Thyroid gland (tissue), 4 donors: ENCODE measurements around the gene CLINT1. TPM values are rescaled to one million over a fixed set of nuclear protein-coding genes. Genes with fewer than 3 reads are reported as not detected.

Experiments
- DNase-seq, 2 donors: peaks; one replicate each; pipeline ENCODE4 v3.0.0-alpha.2; 2019
- H3K27ac ChIP-seq, 3 donors: fragments of 200-600 bp; sonication (generic); 1 replicate in 2 of 3; 2 replicates in 1 of 3; pipeline ENCODE4 v1.5.1; 2016 to 2019; ENCODE audit warnings: mild to moderate bottlenecking in 1 of 3, moderate library complexity in 1 of 3
- H3K27me3 ChIP-seq: fragments of 200-600 bp; sonication (generic); one replicate; pipeline ENCODE4 v1.5.1; 2019
- H3K36me3 ChIP-seq, 2 donors: fragments of 200-600 bp; sonication (generic); one replicate each; pipeline ENCODE4 v1.5.1; 2016 to 2019
- H3K4me1 ChIP-seq, 2 donors: fragments of 200-600 bp; sonication (generic); one replicate each; pipeline ENCODE4 v1.5.1; 2017 to 2019
- H3K4me3 ChIP-seq, 3 donors: fragments of 200-600 bp; sonication (generic); replicated peaks in 1 of 3; 1 replicate in 2 of 3; 2 replicates in 1 of 3; pipeline ENCODE4 v1.5.1; 2016; ENCODE audit warnings: mild to moderate bottlenecking in 1 of 3
- H3K9me3 ChIP-seq: fragments of 200-600 bp; sonication (generic); one replicate; pipeline ENCODE4 v1.5.1; 2017
- CTCF ChIP-seq, 6 experiments: fragments of 200-600 bp in 3 of 6; fragments of 450-650 bp in 3 of 6; sonication (generic) in 3 of 6; IDR thresholded peaks; one replicate each; pipeline ENCODE4 v1.5.1; 2016 to 2019; ENCODE audit warnings: antibody characterized with exemption in 6 of 6, mild to moderate bottlenecking in 2 of 6, inconsistent platforms in 1 of 6, moderate library complexity in 1 of 6
- POLR2A ChIP-seq, 2 donors: fragments of 450-650 bp; IDR thresholded peaks; one replicate each; pipeline ENCODE4 v1.6.1; 2017; ENCODE audit warnings: antibody characterized with exemption in 2 of 2, mild to moderate bottlenecking in 2 of 2, moderate library complexity in 1 of 2
- WGBS, 2 donors: methylation state at CpG; one replicate each; pipeline ENCODE4 v1.1.5; 2017; 5-methylcytosine and 5-hydroxymethylcytosine counted together
- intact Hi-C: fragments of 100-400 bp; cut with DNase I; formaldehyde crosslinking; loops from one replicate; pipeline ENCODE4 v1.15.1; 2023
- total RNA-seq, 4 donors: library from RNA; depleted of rRNA; stranded (reverse); fragments of >200 nt; gene quantifications; one replicate each; pipeline ENCODE4 v1.2.3, GENCODE V29; 2016

CLINT1 gene
- total RNA-seq, 4 donors from 2014 or later: 126 to 198 (median 159) TPM

GRCh38 chr5:157900644-157901043, 41.7 kb upstream of the CLINT1 start:
- Histone ChIP-seq H3K36me3 (no peaks in the 10 kb centered on the region), H3K27me3 (no peaks in the 10 kb centered on the region), H3K27ac (no peak overlapping the region), H3K4me1 (no peaks in the 10 kb centered on the region), H3K4me3 (no peak overlapping the region), H3K9me3 (no peaks in the 10 kb centered on the region)
- no peak for DNase-seq
- 72 to 80% methylated on average over 4 of the region's 4 CpGs for WGBS, 2 donors
- TF ChIP-seq POLR2A (IDR thresholded peaks at IDR 0.05): no peak
- no peak for TF ChIP-seq CTCF (IDR thresholded peaks at IDR 0.05)
- intact Hi-C loops: no loop called here

- Histone ChIP-seq H3K27ac (no peak overlapping the region), H3K4me3 (no peak overlapping the region), H3K9me3 (no peaks in the 10 kb centered on the region), H3K36me3 (no peaks in the 10 kb centered on the region), H3K4me1 (peaks cover 5 to 11% of the 10 kb centered on the region in 2 donors), H3K27me3 (no peaks in the 10 kb centered on the region)
- TF ChIP-seq POLR2A (IDR thresholded peaks at IDR 0.05) (no peak), CTCF (IDR thresholded peaks at IDR 0.05) (no peak)
- DNase-seq: no peak
- WGBS, 2 donors: 84 to 93% methylated on average over 4 of the region's 4 CpGs
- intact Hi-C loops: no loop called here
These were observed 34.7 kb upstream of the CLINT1 start for GRCh38 chr5:157893611-157894010.

- Histone ChIP-seq H3K9me3 (no peaks in the 10 kb centered on the region), H3K36me3 (no peaks in the 10 kb centered on the region), H3K27ac (no peak overlapping the region), H3K4me3 (no peak overlapping the region), H3K27me3 (no peaks in the 10 kb centered on the region), H3K4me1 (peaks cover 5 to 11% of the 10 kb centered on the region in 2 donors)
- TF ChIP-seq CTCF (IDR thresholded peaks at IDR 0.05): no peak
- TF ChIP-seq POLR2A (IDR thresholded peaks at IDR 0.05): no peak
- intact Hi-C loops: no loop called here
- 67 to 68% methylated on average over 4 of the region's 4 CpGs for WGBS, 2 donors
- no peak for DNase-seq
These were observed 34.0 kb upstream of the CLINT1 start for GRCh38 chr5:157892974-157893373.

- Histone ChIP-seq H3K4me1 (peaks cover 5 to 11% of the 10 kb centered on the region in 2 donors), H3K4me3 (no peak overlapping the region), H3K36me3 (no peaks in the 10 kb centered on the region), H3K9me3 (no peaks in the 10 kb centered on the region), H3K27me3 (no peaks in the 10 kb centered on the region), H3K27ac (no peak overlapping the region)
- 96% methylated on average over 2 of the region's 2 CpGs for WGBS, 2 donors
- TF ChIP-seq POLR2A (IDR thresholded peaks at IDR 0.05) (no peak), CTCF (IDR thresholded peaks at IDR 0.05) (no peak)
- intact Hi-C loops: no loop called here
- no peak for DNase-seq
These were observed 32.1 kb upstream of the CLINT1 start for GRCh38 chr5:157890836-157891597.

GRCh38 chr5:157888814-157889532, 30.0 kb upstream of the CLINT1 start:
- H3K4me3 ChIP-seq: no peak overlapping the region
- H3K27ac ChIP-seq: peak overlapping the region; percentile 42 to 83 (median 51)
- WGBS, 2 donors: 48 to 71% methylated on average over 1 of the region's 1 CpG
- H3K4me1 ChIP-seq: peaks cover 5 to 11% of the 10 kb centered on the region in 2 donors
- no peak for TF ChIP-seq POLR2A (IDR thresholded peaks at IDR 0.05)
- TF ChIP-seq CTCF (IDR thresholded peaks at IDR 0.05): no peak
- H3K9me3 ChIP-seq: no peaks in the 10 kb centered on the region
- intact Hi-C loops: no loop called here
- H3K27me3 ChIP-seq: no peaks in the 10 kb centered on the region
- no peak for DNase-seq
- H3K36me3 ChIP-seq: no peaks in the 10 kb centered on the region
